ENCODE results near the gene DLL1.

DNA sequence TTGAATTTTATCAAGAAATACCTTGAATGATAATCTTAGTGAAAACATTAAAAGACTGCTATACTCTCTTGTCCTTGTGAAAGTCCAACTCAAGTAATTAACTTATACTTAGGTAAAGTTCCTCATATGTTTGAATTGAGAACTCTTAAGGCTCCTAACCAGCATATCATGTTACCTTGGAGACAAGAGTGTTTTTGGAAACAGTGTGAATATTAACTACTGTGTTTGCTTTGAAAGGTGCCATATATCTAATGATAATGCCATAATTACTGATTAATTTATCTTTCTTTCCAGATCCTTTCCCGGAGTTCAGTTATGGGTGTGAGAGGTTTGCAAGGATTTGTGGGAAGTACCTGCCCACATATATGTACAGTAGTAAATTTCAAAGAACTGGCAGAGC, 26.2 kb upstream of the DLL1 start:
- TF ChIP-seq CTCF (IDR thresholded peaks at IDR 0.05 in 2 of 3, conservative IDR thresholded peaks at IDR 0.05 in 1 of 3; ENCODE audit: insufficient read depth in 2 of 3, low read depth in 1 of 3, low read length in 3 of 3), result no peak
- no peak for TF ChIP-seq POLR3A (IDR thresholded peaks at IDR 0.05; ENCODE audit: borderline replicate concordance, extremely low read depth, insufficient read depth, insufficient read length)
- no peak for TF ChIP-seq TEAD4 (IDR thresholded peaks at IDR 0.05; ENCODE audit: low read length)
- no peak for TF ChIP-seq TEAD4 (CRISPR knock-in tag; IDR thresholded peaks at IDR 0.05; ENCODE audit: borderline replicate concordance)
- TF ChIP-seq SP1 (CRISPR knock-in tag; IDR thresholded peaks at IDR 0.05), result no peak
- no peak for TF ChIP-seq GABPA (tag; conservative IDR thresholded peaks at IDR 0.05; ENCODE audit: low read depth)
- TF ChIP-seq TGIF2 (CRISPR knock-in tag; IDR thresholded peaks at IDR 0.05), result no peak
- TF ChIP-seq, protein P1, sequence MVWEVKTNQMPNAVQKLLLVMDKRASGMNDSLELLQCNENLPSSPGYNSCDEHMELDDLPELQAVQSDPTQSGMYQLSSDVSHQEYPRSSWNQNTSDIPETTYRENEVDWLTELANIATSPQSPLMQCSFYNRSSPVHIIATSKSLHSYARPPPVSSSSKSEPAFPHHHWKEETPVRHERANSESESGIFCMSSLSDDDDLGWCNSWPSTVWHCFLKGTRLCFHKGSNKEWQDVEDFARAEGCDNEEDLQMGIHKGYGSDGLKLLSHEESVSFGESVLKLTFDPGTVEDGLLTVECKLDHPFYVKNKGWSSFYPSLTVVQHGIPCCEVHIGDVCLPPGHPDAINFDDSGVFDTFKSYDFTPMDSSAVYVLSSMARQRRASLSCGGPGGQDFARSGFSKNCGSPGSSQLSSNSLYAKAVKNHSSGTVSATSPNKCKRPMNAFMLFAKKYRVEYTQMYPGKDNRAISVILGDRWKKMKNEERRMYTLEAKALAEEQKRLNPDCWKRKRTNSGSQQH (CRISPR knock-in tag; IDR thresholded peaks at IDR 0.05), result no peak
- TF ChIP-seq BRCA1 (IDR thresholded peaks at IDR 0.05), result no peak
- no peak for TF ChIP-seq BRCA1 (CRISPR knock-in tag; IDR thresholded peaks at IDR 0.05)
- TF ChIP-seq, protein P2, sequence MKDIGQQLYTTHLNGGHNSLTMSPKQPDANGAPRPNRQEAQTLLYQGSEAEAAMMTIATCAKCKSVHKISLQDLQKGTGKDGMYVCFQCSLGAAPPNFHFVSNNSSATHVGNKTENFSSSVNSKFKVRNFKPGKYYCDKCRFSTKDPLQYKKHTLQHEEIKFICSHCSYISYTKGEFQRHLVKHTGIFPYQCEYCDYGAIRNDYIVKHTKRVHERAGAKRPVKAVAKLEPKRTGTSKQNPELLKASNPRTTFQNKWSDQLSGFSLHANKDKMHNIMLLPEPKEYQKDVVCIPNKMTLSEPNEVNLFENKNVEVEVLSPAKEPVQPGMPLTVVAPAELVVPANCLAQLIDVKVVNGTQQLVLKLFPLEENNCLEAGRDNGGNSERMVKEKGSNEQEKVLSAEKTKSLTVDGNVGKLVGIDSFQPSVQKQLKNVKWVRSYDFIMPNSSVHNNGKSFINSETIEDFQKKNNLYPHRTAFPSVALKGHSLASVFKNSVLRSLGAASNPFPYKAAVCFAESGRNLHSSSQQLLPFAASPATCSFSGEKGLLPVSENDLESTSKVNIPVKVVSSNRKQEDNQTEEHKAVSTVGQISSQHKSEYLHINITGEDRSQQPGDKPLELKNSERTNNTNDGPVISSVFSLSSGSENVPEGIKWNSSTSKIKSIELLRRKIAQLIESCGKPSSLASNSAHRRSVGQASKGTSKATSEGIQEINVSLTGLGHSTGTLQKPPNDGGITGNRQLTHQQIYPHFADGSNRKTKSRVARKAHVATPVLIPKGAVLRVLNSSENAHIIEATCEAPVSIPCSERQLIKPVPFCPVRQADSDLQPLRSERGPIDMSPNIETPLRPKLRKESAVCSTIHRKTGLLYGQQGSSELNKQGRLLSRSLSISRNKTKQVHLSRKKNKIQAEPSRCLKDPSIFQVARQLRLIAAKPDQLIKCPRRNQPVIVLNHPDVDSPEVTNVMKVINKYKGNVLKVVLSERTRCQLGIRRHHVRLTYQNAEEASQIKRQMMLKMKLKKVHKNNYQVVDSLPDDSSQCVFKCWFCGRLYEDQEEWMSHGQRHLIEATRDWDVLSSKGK (CRISPR knock-in tag; IDR thresholded peaks at IDR 0.05), result no peak
- no peak for TF ChIP-seq MIER1 (IDR thresholded peaks at IDR 0.05; ENCODE audit: low read depth)
- TF ChIP-seq SOX6 (IDR thresholded peaks at IDR 0.05), result no peak
- TF ChIP-seq CHD2 (IDR thresholded peaks at IDR 0.05; ENCODE audit: low read depth, low read length), result no peak
- TF ChIP-seq EZH2 (IDR thresholded peaks at IDR 0.05; ENCODE audit: borderline replicate concordance, low read depth, low read length), result no peak
